GM18505 (cell line): Measurements from ENCODE around the gene OXSM.
A peak's percentile ranks its signal among the peaks of the same experiment; 100 is the strongest.

Source experiments
- ATAC-seq: cut with Tn5 transposase; IDR thresholded peaks from one replicate; pipeline ENCODE4 v1.9.1; 2021; ENCODE audit not compliant: unreplicated experiment
- POLR2A ChIP-seq: IDR thresholded peaks from 4 replicates; pipeline ENCODE4 v1.6.1; 2011; ENCODE audit warnings: borderline replicate concordance; ENCODE audit not compliant: insufficient read depth, insufficient read length; ENCODE audit errors: extremely low read depth

The OXSM gene

DNA sequence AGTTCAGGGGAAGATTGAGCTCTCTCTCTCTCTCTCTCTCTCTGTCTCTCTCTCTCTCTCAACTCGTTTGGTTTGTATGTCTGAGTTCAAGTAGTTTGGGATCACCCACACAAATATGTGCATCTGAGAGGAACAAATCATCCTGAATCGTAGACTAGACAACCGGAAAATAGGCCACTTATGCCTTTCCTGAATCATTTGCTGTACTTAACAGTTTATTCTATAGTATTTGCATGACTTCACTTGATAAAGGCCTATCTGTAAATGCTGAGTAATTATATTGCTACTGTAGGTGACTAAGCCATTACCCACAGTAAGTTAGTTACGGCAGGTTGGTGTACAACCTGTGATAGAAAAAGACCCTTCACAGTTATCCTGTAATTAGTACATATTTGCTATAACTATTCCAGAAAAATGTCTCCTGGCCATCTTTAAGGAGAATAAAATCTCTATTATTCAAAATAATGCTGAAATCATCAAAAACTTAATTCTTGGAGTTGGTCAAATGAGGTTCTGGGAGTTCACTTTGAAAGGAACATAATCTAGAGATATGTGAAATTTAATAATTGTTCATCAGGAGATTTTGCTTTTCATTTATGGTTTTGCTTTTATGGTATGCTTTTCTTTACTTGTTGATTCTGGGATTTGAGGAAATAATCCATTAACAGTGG lies 31.1 kb downstream of the OXSM start:
- no peak for ATAC-seq
- no peak for TF ChIP-seq POLR2A

DNA sequence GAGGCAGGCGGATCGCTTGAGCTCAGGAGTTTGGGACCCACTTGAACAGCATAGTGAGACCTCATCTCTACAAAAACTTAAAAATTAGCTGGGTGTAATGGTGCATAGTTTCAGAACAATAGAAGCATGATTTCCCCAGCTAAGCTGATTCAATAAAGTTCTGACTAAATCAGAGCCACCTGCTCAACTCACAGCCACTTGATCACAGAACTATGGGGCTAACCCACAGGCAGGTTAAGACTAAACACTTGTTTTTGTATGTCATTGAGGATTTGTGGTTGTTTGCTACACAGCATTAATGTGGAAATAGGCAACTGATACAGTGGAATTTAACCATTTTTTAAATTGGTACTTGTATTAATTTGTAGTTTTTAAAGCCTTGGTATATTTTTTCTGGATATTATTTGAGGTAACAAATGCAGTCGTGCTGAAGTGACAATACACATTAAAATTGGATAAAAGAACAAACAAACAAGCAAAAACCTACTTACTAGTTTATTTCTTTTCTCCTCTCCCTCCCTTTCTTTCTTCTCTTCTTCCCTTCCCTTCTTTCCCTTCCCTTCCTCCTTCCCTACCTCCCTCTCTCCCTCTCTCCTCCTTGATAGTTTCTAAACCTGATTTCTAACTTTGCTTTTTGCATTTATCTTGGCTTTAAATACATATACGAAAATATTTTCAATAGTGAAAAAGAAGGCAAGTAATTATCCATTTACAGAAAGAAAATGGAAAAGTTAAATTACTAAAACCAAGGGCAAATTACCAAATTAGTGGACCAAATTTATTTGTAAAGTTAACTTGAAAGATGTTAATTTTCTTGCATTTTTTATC lies 32.1 kb downstream of the OXSM start:
- no peak for ATAC-seq
- TF ChIP-seq POLR2A, result no peak

GRCh38 chr3:25823314-25823713 lies 33.4 kb downstream of the OXSM start:
- ATAC-seq, result no peak
- no peak for TF ChIP-seq POLR2A

- no peak for ATAC-seq
- no peak for TF ChIP-seq POLR2A
These were observed 36.6 kb downstream of the OXSM start for GRCh38 chr3:25826510-25826909.

DNA sequence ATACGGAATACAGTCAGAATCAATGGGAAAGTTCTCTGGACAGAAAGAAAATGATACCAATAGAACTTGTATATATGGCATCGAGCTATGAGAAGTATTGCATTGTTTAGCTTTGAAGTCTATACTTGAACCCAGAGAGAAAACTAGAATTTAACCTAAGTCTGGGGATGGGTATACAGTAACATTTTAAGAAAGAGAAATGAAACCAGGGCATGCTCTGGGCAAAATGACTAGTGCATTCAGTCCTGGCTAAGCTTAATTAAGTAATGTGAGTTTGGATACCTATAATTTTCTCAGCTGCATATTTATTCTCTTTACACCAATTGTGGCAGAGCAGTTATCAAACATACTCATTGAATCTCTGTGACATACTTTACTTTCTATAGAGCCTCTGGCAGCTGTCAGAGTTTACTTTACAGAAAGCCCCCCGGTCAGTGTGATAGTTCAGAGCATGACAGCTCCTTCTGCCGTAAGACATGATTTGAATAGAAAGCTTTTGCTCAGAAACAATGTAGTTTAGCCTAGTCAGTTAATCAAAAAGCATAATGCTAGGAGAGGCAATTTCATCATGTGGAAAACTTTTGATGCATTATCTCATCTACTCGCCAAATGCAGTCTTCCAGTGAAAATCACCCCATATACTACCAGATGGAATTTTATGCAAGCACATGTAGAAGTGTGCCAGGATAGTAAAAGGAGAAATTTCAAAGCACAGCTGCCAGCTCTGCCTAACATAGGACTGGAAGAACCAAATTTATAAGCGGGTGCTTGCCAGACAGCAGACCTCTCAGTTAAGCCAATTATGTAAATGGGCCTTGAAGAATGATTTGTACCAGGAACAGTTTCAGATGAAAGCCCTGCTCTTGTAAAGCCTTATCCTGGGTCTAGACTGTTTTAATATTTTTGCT lies 40.7 kb downstream of the OXSM start:
- TF ChIP-seq POLR2A, result no peak
- no peak for ATAC-seq

- ATAC-seq, result peak; percentile 50
- no peak for TF ChIP-seq POLR2A
These were observed 41.7 kb downstream of the OXSM start for GRCh38 chr3:25831578-25831977.

DNA sequence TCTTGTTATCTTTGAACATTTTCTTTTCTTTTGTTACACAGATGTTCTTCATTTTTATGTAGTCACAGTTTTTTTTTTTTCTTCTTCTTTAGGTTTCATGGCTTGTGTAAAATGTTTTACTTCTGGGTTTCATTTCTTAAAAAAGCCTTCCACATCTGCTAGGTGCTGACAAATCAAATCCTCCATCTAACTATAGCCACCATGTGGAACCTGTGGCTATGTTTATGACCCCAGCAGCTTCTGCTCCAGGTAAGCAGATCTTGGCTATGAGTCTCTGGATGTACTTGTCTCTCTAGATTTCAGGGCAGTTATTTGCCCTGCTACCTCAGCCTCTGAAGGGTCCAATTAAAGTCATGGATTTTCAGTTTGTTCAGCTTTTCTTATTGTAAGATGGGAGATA lies 44.5 kb downstream of the OXSM start:
- peak; percentile 80 for ATAC-seq
- TF ChIP-seq POLR2A, result no peak

DNA sequence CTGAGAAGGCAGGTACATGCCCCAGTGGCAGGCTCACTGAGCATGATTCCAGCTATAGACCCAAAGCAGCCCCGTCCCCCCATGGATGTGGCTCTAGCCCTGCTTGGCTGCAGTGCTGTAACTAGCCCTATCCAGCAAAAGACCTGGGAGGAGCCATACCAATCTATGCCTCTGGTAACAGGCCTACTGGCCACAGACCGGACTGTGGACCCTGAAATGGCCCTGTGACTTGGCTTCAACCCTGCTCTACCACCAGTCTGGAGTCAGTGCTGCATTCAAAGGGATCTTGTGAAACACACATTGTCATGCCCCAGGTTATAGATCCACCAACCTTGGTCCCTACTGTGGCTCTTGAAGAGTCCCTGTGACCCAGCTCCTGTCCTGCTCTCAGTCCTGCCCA lies 46.7 kb downstream of the OXSM start:
- no peak for TF ChIP-seq POLR2A
- no peak for ATAC-seq

GRCh38 chr3:25837038-25837437 lies 47.1 kb downstream of the OXSM start:
- no peak for ATAC-seq
- no peak for TF ChIP-seq POLR2A

GRCh38 chr3:25840099-25840498 lies 50.2 kb downstream of the OXSM start:
- no peak for ATAC-seq
- TF ChIP-seq POLR2A, result no peak

DNA sequence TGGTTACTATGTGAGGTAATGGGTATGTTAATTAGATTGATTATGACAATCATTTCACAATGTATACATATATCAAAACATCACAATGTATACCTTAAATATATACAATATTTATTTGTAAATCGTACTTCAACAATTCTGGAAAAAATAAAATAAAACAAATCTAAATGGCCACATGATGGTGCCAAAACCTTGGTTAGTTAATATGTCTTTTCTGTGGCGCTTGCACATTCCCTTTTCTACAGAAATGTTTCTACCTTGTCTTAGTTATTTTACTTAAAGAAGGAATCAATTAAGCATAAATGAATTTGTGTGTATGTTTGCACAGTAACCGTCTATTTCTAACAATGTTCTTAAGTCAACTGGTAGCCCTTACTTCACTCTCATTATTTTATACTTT lies 53.4 kb downstream of the OXSM start:
- no peak for ATAC-seq
- no peak for TF ChIP-seq POLR2A
